ENCODE measurements around the gene APOBR. TPM values are rescaled to one million over a fixed set of nuclear protein-coding genes. Genes with fewer than 3 reads are reported as not detected.

Gene APOBR
- total and polyA plus RNA-seq, 10 of the 15 experiments (the other 5 are each of a cell fraction or from before 2014, with no cell fraction given) = 0.04 to 2.5 (median 0.54) TPM; not detected in 1

- peak; percentile 67 for TF ChIP-seq ZBTB11 (CRISPR knock-in tag; IDR thresholded peaks at IDR 0.05)
- TF ChIP-seq EGR1 (IDR thresholded peaks at IDR 0.05; ENCODE audit: borderline replicate concordance in 1 of 2, low read depth in 2 of 2, low read length in 2 of 2) = no peak
- TF ChIP-seq USF1 (IDR thresholded peaks at IDR 0.05; ENCODE audit: borderline replicate concordance, extremely low read length, insufficient read depth, low read depth, low read length) = peak; percentile 98
- TF ChIP-seq ATF3 (IDR thresholded peaks at IDR 0.05; ENCODE audit: borderline replicate concordance, extremely low read depth, low read depth, low read length) = peak; percentile 99
- TF ChIP-seq IRF3 (IDR thresholded peaks at IDR 0.05) = no peak
- peak; percentile 94 for TF ChIP-seq IKZF1 (conservative IDR thresholded peaks at IDR 0.05)
- peak; percentile 100 for TF ChIP-seq YY1 (IDR thresholded peaks at IDR 0.05; ENCODE audit: low read depth, low read length)
- TF ChIP-seq MAX (IDR thresholded peaks at IDR 0.05; ENCODE audit: low read depth, low read length) = peak; percentile 88; the same call in 1 of the 2 replicates
- peak; percentile 66 for TF ChIP-seq SP1 (IDR thresholded peaks at IDR 0.05; ENCODE audit: low read depth, low read length)
- TF ChIP-seq HDAC2 (IDR thresholded peaks at IDR 0.05) = no peak
- no peak; the same call in 1 of the 2 replicates for TF ChIP-seq PML (IDR thresholded peaks at IDR 0.05; ENCODE audit: low read length)
- TF ChIP-seq IRF4 (IDR thresholded peaks at IDR 0.05; ENCODE audit: low read depth, low read length) = no peak
- TF ChIP-seq ZNF24 (IDR thresholded peaks at IDR 0.05) = no peak
- no peak for TF ChIP-seq SMARCA5 (IDR thresholded peaks at IDR 0.05)
- TF ChIP-seq BCL3 (IDR thresholded peaks at IDR 0.05; ENCODE audit: borderline replicate concordance, insufficient read depth, low read depth, low read length, poor library complexity, severe bottlenecking) = no peak
- TF ChIP-seq FOS (IDR thresholded peaks at IDR 0.05; ENCODE audit: borderline replicate concordance, extremely low read depth, insufficient read length) = peak; percentile 90
- peak; percentile 93 for TF ChIP-seq SIN3A (IDR thresholded peaks at IDR 0.05; ENCODE audit: low read depth, low read length)
- no peak for TF ChIP-seq CHD4 (IDR thresholded peaks at IDR 0.05)
- 0 out of 2 replicates have a peak, but pooled peaks have one; percentile 8 for TF ChIP-seq TCF12 (IDR thresholded peaks at IDR 0.05; ENCODE audit: low read depth, low read length)
- peak; percentile 88 for TF ChIP-seq E2F8 (IDR thresholded peaks at IDR 0.05; ENCODE audit: low read depth, partially characterized antibody)
- peak; percentile 59 for TF ChIP-seq ATF7 (IDR thresholded peaks at IDR 0.05; ENCODE audit: low read depth)
Measured at GRCh38 chr16:28491970-28492474, 2.4 kb upstream of the APOBR start, which contains the start of gene CLN3 (continued).

Data from GM12878 (cell line).